DND-41 (cell line): Measurements from ENCODE around the gene SF3A1.

Experiments
- EZH2 ChIP-seq: IDR thresholded peaks from 3 replicates; pipeline ENCODE4 v1.6.1; 2012; ENCODE audit warnings: borderline replicate concordance, low read depth, mild to moderate bottlenecking, moderate library complexity, low read length, inconsistent platforms; ENCODE audit not compliant: severe bottlenecking
- TF ChIP-seq, protein P1 (sequence below): IDR thresholded peaks from 2 replicates; pipeline ENCODE4 v1.5.1; 2012; ENCODE audit warnings: borderline replicate concordance, low read length, moderate library complexity, mild to moderate bottlenecking; ENCODE audit not compliant: poor library complexity, severe bottlenecking; ENCODE audit errors: extremely low read depth

- TF ChIP-seq, protein P1, sequence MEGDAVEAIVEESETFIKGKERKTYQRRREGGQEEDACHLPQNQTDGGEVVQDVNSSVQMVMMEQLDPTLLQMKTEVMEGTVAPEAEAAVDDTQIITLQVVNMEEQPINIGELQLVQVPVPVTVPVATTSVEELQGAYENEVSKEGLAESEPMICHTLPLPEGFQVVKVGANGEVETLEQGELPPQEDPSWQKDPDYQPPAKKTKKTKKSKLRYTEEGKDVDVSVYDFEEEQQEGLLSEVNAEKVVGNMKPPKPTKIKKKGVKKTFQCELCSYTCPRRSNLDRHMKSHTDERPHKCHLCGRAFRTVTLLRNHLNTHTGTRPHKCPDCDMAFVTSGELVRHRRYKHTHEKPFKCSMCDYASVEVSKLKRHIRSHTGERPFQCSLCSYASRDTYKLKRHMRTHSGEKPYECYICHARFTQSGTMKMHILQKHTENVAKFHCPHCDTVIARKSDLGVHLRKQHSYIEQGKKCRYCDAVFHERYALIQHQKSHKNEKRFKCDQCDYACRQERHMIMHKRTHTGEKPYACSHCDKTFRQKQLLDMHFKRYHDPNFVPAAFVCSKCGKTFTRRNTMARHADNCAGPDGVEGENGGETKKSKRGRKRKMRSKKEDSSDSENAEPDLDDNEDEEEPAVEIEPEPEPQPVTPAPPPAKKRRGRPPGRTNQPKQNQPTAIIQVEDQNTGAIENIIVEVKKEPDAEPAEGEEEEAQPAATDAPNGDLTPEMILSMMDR: no peak
- no peak for TF ChIP-seq EZH2
Observed at GRCh38 chr22:30399718-30400117, 43.0 kb upstream of the SF3A1 start.
